ENCODE measurements around the gene ZNF536.
A peak's percentile ranks its signal among the peaks of the same experiment; 100 is the strongest.

The ZNF536 gene

GRCh38 chr19:30333291-30334065 lies 38.7 kb upstream of the ZNF536 start:
- DNase-seq, result no peak
- Histone ChIP-seq H3K27ac (no peak overlapping the region), H3K4me1 (no peaks in the 10 kb centered on the region), H3K36me3 (no peaks in the 10 kb centered on the region), H3K27me3 (no peaks in the 10 kb centered on the region), H3K4me3 (no peak overlapping the region), H3K9me3 (no peaks in the 10 kb centered on the region)
- TF ChIP-seq CTCF (IDR thresholded peaks at IDR 0.05), result no peak
- intact Hi-C loops (cut with DNase I; ENCODE audit: low total_unique reads), result no loop called here

- Histone ChIP-seq H3K4me1 (no peaks in the 10 kb centered on the region), H3K27me3 (no peaks in the 10 kb centered on the region), H3K9me3 (no peaks in the 10 kb centered on the region), H3K4me3 (no peak overlapping the region), H3K36me3 (no peaks in the 10 kb centered on the region), H3K27ac (no peak overlapping the region)
- no peak for TF ChIP-seq CTCF (IDR thresholded peaks at IDR 0.05)
- no peak for DNase-seq
- intact Hi-C loops (cut with DNase I; ENCODE audit: low total_unique reads), result no loop called here
These were observed 37.3 kb upstream of the ZNF536 start for GRCh38 chr19:30334841-30335240.

- no peak for DNase-seq
- Histone ChIP-seq H3K36me3 (no peaks in the 10 kb centered on the region), H3K4me3 (no peak overlapping the region), H3K27me3 (no peaks in the 10 kb centered on the region), H3K4me1 (no peaks in the 10 kb centered on the region), H3K9me3 (no peaks in the 10 kb centered on the region), H3K27ac (no peak overlapping the region)
- no peak for TF ChIP-seq CTCF (IDR thresholded peaks at IDR 0.05)
- intact Hi-C loops (cut with DNase I; ENCODE audit: low total_unique reads), result no loop called here
These were observed 36.8 kb upstream of the ZNF536 start for GRCh38 chr19:30335306-30335886.

GRCh38 chr19:30336290-30336689 lies 35.9 kb upstream of the ZNF536 start:
- H3K4me1 ChIP-seq, result no peaks in the 10 kb centered on the region
- no peaks in the 10 kb centered on the region for H3K36me3 ChIP-seq
- peak in 1 of 2 donors; percentile 23 for DNase-seq
- TF ChIP-seq CTCF (IDR thresholded peaks at IDR 0.05), result no peak
- no peaks in the 10 kb centered on the region for H3K9me3 ChIP-seq
- no peak overlapping the region for H3K27ac ChIP-seq
- no peaks in the 10 kb centered on the region for H3K27me3 ChIP-seq
- no peak overlapping the region for H3K4me3 ChIP-seq
- intact Hi-C loops (cut with DNase I; ENCODE audit: low total_unique reads), result no loop called here

GRCh38 chr19:30338041-30338456 lies 34.1 kb upstream of the ZNF536 start:
- no peaks in the 10 kb centered on the region for H3K36me3 ChIP-seq

More at GRCh38 chr19:30338041-30338456, 34.1 kb upstream of the ZNF536 start:
- H3K27ac ChIP-seq, result no peak overlapping the region
- DNase-seq, result no peak
- no peaks in the 10 kb centered on the region for H3K4me1 ChIP-seq
- H3K4me3 ChIP-seq, result no peak overlapping the region
- intact Hi-C loops (cut with DNase I; ENCODE audit: low total_unique reads), result no loop called here
- H3K9me3 ChIP-seq, result no peaks in the 10 kb centered on the region
- TF ChIP-seq CTCF (IDR thresholded peaks at IDR 0.05), result no peak
- H3K27me3 ChIP-seq, result no peaks in the 10 kb centered on the region

Data from tibial artery (tissue), 4 donors.